ENCODE results near the gene GARIN3. TPM values are rescaled to one million over a fixed set of nuclear protein-coding genes. Genes with fewer than 3 reads are reported as not detected.

GARIN3 gene
- total RNA-seq, 2 experiments from 2014 or later = not detected

- no peak overlapping the region for H3K27ac ChIP-seq (ENCODE audit: low read depth, low read length, poor library complexity, severe bottlenecking)
- POLR2A ChIA-PET = interaction anchor here (0.6 to 1.4 kb wide), 4 partner anchors 17 to 257 kb away, joined by 3 to 6 read pairs (median 4); partner anchors contain the start of gene MED7
- no peaks in the 10 kb centered on the region; the same call in 1 of the 2 replicates for H3K9me3 ChIP-seq (ENCODE audit: low read length)
- no peaks in the 10 kb centered on the region for H3K9me2 ChIP-seq (ENCODE audit: insufficient read depth, low read length)
- BruUV-seq (replicated peaks) = no TSS peak
- peaks cover 8% of the 10 kb centered on the region for H3K4me1 ChIP-seq (ENCODE audit: insufficient read depth, low read length, poor library complexity, severe bottlenecking)
- CTCF ChIA-PET (ENCODE audit: unreplicated experiment) = no interaction called here
- intact Hi-C loops (cut with micrococcal nuclease; ENCODE audit: unreplicated experiment) = no loop called here
- no peak overlapping the region for H3K4me2 ChIP-seq (ENCODE audit: low read length)
- TF ChIP-seq EZH2phosphoT487 (IDR thresholded peaks at IDR 0.05; ENCODE audit: borderline replicate concordance, low read depth, low read length) (no peak), CTCF (conservative IDR thresholded peaks at IDR 0.05; ENCODE audit: low read length) (no peak)
- no peaks in the 10 kb centered on the region for H3K79me2 ChIP-seq (ENCODE audit: insufficient read depth, low read depth, low read length)
- no peaks in the 10 kb centered on the region for H4K20me1 ChIP-seq (ENCODE audit: insufficient read depth, low read length)
- H3K36me3 ChIP-seq (ENCODE audit: insufficient read depth, low read length) = no peaks in the 10 kb centered on the region; the same call in 1 of the 2 replicates
- H3K4me3 ChIP-seq (ENCODE audit: low read depth, low read length, poor library complexity, severe bottlenecking) = no peak overlapping the region
- peak; percentile 62 for DNase-seq (ENCODE audit: low spot score)
- peak overlapping the region; percentile 85 for H2AFZ ChIP-seq (ENCODE audit: low read length)
Measured at GRCh38 chr5:157204765-157205164, 38.7 kb upstream of the GARIN3 start.

GRCh38 chr5:157203417-157203816 is 37.4 kb upstream of the GARIN3 start:
- DNase-seq (ENCODE audit: low spot score) = no peak
- Histone ChIP-seq H3K36me3 (ENCODE audit: insufficient read depth, low read length) (no peaks in the 10 kb centered on the region; the same call in 1 of the 2 replicates), H3K4me1 (ENCODE audit: insufficient read depth, low read length, poor library complexity, severe bottlenecking) (peaks cover 8% of the 10 kb centered on the region), H4K20me1 (ENCODE audit: insufficient read depth, low read length) (no peaks in the 10 kb centered on the region), H3K4me2 (ENCODE audit: low read length) (no peak overlapping the region), H3K27ac (ENCODE audit: low read depth, low read length, poor library complexity, severe bottlenecking) (no peak overlapping the region), H3K9me3 (ENCODE audit: low read length) (no peaks in the 10 kb centered on the region; the same call in 1 of the 2 replicates), H3K79me2 (ENCODE audit: insufficient read depth, low read depth, low read length) (no peaks in the 10 kb centered on the region), H3K9me2 (ENCODE audit: insufficient read depth, low read length) (no peaks in the 10 kb centered on the region), H3K4me3 (ENCODE audit: low read depth, low read length, poor library complexity, severe bottlenecking) (no peak overlapping the region), H2AFZ (ENCODE audit: low read length) (0 out of 2 replicates have a peak overlapping the region, but pooled peaks have one; percentile 5)
- POLR2A ChIA-PET = no interaction called here
- TF ChIP-seq EZH2phosphoT487 (IDR thresholded peaks at IDR 0.05; ENCODE audit: borderline replicate concordance, low read depth, low read length) (no peak), CTCF (conservative IDR thresholded peaks at IDR 0.05; ENCODE audit: low read length) (no peak)
- CTCF ChIA-PET (ENCODE audit: unreplicated experiment) = no interaction called here
- no TSS peak for BruUV-seq (replicated peaks)
- intact Hi-C loops (cut with micrococcal nuclease; ENCODE audit: unreplicated experiment) = no loop called here

- ChIA-PET POLR2A (no interaction called here), CTCF (ENCODE audit: unreplicated experiment) (no interaction called here)
- Histone ChIP-seq H4K20me1 (ENCODE audit: insufficient read depth, low read length) (no peaks in the 10 kb centered on the region), H3K79me2 (ENCODE audit: insufficient read depth, low read depth, low read length) (no peaks in the 10 kb centered on the region), H3K36me3 (ENCODE audit: insufficient read depth, low read length) (no peaks in the 10 kb centered on the region; the same call in 1 of the 2 replicates), H2AFZ (ENCODE audit: low read length) (no peak overlapping the region), H3K9me2 (ENCODE audit: insufficient read depth, low read length) (no peaks in the 10 kb centered on the region), H3K4me2 (ENCODE audit: low read length) (no peak overlapping the region), H3K9me3 (ENCODE audit: low read length) (no peaks in the 10 kb centered on the region; the same call in 1 of the 2 replicates), H3K4me1 (ENCODE audit: insufficient read depth, low read length, poor library complexity, severe bottlenecking) (peaks cover 8% of the 10 kb centered on the region), H3K27ac (ENCODE audit: low read depth, low read length, poor library complexity, severe bottlenecking) (no peak overlapping the region), H3K4me3 (ENCODE audit: low read depth, low read length, poor library complexity, severe bottlenecking) (no peak overlapping the region)
- no peak for DNase-seq (ENCODE audit: low spot score)
- no TSS peak for BruUV-seq (replicated peaks)
- intact Hi-C loops (cut with micrococcal nuclease; ENCODE audit: unreplicated experiment) = no loop called here
- no peak for TF ChIP-seq EZH2phosphoT487 (IDR thresholded peaks at IDR 0.05; ENCODE audit: borderline replicate concordance, low read depth, low read length)
- TF ChIP-seq CTCF (conservative IDR thresholded peaks at IDR 0.05; ENCODE audit: low read length) = no peak
Measured at GRCh38 chr5:157201857-157202256, 35.8 kb upstream of the GARIN3 start.

Data from OCI-LY7 (cell line).